Keratinocyte (primary cell): ENCODE measurements around the gene DTX4.

Experiments used
- EZH2 ChIP-seq: IDR thresholded peaks from one replicate; pipeline ENCODE4 v1.6.1; 2012; ENCODE audit warnings: inconsistent platforms, mild to moderate bottlenecking, low read length, moderate library complexity
- TF ChIP-seq, protein P1 (sequence below), 3 experiments: IDR thresholded peaks in 1 of 3; conservative IDR thresholded peaks in 1 of 3; optimal IDR thresholded peaks in 1 of 3; 2 replicates in 2 of 3; 3 replicates in 1 of 3; pipeline versions ENCODE3 to v1.5.1; 2011; ENCODE audit warnings: low read length in 3 of 3, mild to moderate bottlenecking in 3 of 3, moderate library complexity in 2 of 3, control low read depth in 1 of 3, inconsistent platforms in 1 of 3; ENCODE audit not compliant: insufficient read depth in 2 of 3; ENCODE audit errors: extremely low read depth in 1 of 3

- TF ChIP-seq, protein P1, sequence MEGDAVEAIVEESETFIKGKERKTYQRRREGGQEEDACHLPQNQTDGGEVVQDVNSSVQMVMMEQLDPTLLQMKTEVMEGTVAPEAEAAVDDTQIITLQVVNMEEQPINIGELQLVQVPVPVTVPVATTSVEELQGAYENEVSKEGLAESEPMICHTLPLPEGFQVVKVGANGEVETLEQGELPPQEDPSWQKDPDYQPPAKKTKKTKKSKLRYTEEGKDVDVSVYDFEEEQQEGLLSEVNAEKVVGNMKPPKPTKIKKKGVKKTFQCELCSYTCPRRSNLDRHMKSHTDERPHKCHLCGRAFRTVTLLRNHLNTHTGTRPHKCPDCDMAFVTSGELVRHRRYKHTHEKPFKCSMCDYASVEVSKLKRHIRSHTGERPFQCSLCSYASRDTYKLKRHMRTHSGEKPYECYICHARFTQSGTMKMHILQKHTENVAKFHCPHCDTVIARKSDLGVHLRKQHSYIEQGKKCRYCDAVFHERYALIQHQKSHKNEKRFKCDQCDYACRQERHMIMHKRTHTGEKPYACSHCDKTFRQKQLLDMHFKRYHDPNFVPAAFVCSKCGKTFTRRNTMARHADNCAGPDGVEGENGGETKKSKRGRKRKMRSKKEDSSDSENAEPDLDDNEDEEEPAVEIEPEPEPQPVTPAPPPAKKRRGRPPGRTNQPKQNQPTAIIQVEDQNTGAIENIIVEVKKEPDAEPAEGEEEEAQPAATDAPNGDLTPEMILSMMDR (optimal IDR thresholded peaks at IDR 0.05 in 1 of 3, IDR thresholded peaks at IDR 0.05 in 1 of 3, conservative IDR thresholded peaks at IDR 0.05 in 1 of 3; ENCODE audit: extremely low read depth in 1 of 3, insufficient read depth in 2 of 3, low read length in 3 of 3) = no peak
- no peak for TF ChIP-seq EZH2
These were observed 77.6 kb downstream of the DTX4 start for GRCh38 chr11:59249535-59249934.
